NCI-H82 treated with DMSO at 0.1 percent for 48 hours (cell line): ENCODE data around the gene POLR2J.
"Not testable (repeated sequence)": the region's sequence is repeated elsewhere in the genome, so short reads cannot be mapped to it uniquely, and the experiment has no call there.

ENCODE experiments used
- DNase-seq: peaks from one replicate; lab custom pipeline; 2025; ENCODE audit not compliant: unreplicated experiment; lab: John Stamatoyannopoulos, UW

The POLR2J gene

DNA sequence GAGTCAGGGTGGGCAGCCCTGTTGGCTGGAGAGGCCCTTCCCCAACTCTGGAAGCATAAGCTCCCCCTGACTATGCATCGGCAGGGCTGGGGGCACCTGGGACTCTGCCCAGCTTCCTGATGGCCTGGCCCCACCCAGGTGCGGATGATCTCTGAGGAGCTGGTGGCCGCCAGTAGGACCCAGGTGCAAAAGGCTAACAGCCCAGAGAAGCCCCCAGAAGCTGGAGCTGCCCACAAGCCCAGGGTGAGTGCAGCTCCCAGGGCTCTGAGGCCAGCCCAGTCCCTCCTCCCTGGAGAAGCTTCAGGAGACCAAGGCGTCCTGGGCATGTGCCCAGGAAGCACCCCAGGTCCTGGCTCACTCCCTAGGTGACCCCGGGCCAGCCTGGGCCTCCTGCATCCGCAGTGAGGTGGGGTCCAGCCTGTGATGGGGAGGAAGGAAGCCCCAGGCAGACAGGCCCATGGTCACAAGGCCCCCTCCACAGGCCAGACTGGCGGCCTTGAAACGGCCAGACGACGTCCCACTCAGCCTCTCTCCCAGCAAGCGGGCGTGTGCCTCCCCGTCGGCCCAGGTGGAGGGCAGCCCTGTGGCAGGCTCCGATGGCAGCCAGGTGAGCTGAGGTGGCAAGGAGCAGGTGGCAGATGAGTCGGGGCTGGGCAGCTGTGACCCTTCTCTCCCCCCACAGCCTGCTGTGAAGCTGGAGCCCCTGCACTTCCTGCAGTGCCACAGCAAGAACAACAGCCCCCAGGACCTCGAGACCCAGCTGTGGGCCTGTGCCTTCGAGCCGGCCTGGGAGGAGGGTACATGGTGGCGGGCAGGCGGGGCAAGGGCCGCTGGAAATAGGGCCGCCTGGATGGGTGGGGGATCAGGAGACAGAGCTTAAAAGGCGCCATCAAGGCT is 10.9 kb downstream of the POLR2J start:
- no peak for DNase-seq

DNA sequence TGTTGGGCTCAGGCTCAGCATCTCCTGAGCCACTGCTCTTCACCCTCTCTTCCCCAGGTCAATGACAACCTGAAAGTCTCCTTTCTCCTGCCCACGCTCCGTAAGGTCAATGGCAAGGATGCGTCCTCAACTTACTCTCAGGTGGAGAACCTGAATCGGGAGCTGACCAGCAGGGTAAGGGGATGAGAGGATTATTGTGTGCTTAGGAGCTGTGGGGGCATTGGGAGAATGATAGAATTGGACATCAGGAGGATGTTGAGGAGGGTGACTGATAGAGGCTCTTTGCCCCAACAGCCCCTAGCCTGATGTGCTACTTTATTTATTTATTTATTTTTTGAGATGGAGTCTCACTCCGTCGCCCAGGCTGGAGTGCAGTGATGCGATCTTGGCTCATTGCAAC is 12.6 kb downstream of the POLR2J start:
- DNase-seq, result no peak

DNA sequence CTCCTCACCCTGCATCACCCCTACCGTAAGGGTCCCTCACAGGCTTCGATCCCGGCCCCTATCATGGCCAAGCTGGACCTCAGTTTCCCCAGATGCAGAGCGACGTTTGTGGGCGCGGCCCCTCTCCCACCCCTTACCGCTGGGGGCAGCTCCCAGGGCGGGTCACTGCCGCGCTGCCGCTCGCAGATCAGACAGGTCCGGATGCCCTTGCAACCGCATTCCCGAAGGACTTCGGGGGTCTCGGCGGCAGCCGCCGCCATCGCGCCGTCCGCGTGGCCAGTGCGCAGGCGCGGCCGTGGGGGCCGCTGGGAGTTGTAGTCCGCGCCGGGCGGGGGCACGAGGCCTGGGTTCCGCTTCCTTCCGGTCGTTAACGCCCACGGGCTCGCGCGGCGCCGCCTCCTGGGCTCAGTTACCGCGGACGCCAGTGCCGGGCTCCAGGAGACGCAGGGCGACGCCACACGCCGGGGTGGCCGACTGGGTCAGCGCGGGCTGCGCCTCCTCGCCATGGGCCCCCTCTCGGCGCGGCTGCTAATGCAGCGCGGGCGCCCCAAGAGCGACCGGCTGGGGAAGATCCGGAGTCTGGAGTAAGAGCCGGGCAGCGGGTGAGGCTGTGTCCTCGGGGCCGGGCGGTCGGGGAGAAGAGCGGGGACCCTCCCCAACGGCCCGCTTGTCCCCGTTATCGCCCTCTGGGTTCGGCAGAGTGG is 14.0 kb downstream of the POLR2J start, which contains the start of the genes ALKBH4 and LRWD1:
Gene ALKBH4, minus strand, starts transcription at position 287 of the 704 bp plus-strand sequence. Its CDS starts 27 bp downstream, at position 260.
Gene LRWD1, plus strand, starts transcription at position 408 of the 704 bp plus-strand sequence. Its CDS starts 97 bp downstream, at position 505.
- DNase-seq, result peak; percentile 53

DNA sequence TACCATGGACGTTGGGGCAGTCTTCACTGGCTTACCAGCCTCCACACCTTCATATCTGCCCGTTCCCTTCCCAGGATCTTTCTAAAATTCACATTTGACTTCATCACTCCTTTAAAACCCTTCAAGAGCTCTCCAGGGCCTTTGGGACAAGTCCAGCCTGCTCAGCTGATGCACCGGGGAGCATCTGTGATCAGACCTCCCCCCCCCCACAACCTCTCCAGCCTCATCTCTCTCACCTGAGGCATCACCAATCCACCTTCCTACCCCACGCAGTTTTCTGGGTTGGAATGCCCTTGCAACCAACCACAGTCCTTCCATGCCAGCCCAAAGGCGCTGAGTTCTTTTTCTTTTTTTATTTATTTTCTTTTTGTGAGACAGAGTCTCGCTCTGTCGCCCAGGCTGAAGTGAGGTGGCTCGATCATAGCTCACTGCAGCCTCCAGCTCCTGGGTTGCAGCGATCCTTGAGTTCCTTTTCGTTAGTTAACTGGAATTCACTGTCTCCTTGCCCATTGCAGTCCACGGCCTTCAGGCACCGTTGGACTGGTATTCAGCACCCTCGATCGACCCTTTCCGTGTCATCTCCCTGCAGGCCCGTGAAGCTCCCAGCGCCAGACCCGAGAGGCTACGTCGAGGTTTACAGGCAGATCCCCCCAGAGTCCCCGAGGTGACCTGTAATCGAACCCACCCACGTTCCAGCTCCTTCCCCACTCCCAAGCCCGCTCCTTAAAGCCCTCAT is 14.7 kb downstream of the POLR2J start:
- DNase-seq, result no peak

DNA sequence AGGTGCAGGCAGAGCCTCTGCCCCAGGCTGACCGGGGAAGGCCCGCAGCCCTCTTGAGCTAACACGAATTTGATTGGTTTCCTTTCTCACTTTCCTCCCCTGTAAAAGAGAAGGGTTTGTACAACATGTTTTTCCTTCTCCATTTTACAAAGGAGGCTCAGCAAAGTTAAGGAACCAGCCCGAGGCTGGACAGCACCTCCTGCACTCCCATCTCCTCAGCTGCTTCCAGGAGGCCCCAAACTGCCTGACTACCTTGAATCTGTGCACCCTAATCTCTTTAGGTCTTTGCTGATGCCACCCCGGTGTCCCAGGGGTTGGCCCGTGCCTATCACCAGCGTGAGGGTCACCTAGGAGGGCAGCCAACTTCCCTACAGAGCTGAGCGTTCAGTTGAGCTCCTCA is 18.3 kb downstream of the POLR2J start:
- no peak for DNase-seq

DNA sequence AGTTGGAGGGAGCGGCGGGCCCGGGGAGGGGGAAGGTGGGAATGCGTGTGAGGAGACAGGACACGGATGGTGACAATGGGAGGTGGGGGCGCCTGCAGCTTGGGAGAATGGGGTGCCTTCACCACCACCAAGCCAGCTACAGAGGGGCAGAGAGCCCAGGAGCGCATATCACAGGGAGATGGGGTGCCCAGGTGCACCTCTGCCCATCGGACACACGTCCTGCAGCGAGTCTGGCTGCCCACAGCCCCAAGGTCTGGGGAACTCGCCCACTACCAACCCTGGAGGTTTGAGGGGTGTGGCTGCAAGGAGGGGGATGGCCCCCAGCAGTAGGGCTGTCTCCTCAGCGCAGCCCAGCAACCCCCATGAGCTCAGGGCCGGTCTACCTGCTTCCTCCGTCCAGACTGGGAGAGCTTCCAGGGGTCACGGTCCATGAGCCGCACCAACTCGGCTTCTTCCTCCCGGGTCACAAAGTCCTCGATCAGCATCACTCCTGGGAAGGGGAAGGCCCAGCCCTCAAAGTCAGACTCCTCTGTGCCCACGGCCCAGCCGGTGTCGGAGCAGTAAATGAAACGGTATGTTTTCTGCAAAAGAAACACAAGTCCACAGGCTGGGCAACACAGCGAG is 19.4 kb downstream of the POLR2J start:
- DNase-seq, result no peak

DNA sequence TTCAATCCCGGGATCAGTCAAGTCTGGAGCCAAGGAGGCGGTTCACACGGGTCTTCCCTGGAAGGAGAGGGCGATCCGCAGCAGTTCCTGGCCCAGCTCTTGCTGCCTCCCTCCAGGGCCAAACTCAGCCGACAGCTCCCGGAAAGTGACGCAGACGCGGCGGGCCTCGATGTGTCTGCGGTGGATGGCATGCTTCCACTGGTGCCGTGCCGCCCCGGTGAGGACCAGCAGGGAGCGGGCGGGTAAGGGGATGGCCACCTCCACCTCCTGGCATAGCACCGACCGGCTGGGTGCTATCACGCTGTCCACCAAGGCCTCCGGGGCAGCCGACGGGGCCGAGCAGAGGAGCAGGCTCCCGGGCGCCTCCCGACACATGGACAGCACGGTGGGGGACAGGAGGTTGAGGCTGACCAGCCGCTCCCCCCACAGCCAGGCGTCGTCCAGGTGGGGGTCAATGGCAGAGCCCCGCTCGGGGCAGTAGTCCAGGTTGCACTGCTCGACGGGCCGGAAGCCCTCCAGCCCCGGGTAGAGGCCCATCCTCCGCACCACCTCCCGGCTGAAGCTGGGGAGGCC is 21.3 kb downstream of the POLR2J start:
- no peak for DNase-seq

DNA sequence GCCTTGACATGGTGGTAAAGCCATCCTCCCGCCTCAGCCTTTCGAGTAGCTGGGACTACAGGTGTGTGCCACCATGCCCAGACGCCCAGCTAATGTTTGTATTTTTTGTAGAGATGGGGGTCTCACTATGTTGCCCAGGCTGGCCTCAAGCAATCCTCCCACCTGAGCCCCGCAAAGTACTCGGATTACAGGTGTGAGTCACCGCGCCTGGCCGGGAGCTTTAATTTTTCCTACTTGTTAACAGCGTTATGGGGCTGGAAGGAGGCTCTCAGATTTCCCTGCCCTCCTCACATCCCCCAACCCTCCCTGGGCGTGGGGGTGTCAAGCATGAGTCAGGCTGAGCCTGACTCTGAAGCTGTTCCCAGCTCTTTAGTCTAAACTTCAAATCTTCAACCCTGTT is 22.4 kb downstream of the POLR2J start:
- no peak for DNase-seq

DNA sequence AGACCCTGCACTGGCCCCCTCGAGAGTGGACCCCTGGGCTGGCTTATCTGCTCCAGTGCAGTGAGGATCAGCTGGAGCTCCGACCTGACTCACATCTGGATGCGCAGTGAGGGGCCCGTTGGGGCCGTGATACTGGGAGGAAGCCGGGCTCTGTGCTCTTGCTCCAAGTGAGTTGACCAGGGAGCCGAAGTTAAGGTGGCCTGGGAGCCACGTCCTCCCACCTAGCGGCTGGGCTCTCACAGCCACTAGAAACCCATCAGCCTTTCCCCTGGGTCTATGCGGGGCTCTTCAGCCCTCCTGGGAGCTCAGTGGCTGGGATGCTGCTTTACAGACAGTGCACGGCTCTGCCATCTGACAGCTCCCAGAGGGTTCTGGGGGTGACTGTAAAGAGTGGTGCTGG is 23.1 kb downstream of the POLR2J start:
- no peak for DNase-seq

DNA sequence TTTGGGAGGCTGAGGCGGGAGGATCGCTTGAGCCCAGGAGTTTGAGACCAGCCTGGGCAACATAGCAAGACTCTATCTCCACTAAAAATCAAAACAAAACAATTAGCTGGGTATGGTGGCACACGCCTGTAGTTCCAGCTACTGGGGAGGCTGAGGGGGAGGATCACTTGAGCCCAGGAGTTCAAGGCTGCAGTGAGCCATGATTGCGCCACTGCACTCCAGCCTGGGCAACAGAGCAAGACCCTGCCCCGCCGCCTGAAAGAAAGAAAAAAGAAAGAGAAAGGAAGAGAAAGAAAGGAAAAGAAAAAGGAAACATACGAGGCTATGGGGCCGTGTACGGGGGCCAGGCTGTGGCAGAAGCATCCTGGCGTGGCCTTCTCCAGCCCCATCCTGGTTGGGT is 23.8 kb downstream of the POLR2J start:
- DNase-seq, result not testable (repeated sequence)

DNA sequence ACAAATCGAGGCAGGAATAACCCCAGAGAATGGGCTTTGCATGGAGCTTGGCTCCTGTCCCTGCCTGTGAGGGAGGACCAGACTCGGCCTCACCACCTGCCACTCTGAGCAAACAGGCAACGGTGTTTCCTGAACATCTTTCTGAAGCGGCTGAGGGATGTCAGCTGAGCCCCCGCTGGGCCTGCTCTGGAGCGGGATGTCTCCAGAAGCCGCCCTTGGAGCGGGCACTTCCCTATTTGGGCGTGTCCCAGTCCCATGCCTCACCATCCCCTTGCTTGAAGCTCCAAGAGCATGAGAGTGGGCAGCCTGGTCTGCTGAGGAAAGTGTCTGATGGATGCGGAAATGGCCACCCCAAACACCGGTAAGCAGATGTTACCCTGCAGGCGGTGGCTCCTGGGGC is 24.3 kb downstream of the POLR2J start:
- no peak for DNase-seq

DNA sequence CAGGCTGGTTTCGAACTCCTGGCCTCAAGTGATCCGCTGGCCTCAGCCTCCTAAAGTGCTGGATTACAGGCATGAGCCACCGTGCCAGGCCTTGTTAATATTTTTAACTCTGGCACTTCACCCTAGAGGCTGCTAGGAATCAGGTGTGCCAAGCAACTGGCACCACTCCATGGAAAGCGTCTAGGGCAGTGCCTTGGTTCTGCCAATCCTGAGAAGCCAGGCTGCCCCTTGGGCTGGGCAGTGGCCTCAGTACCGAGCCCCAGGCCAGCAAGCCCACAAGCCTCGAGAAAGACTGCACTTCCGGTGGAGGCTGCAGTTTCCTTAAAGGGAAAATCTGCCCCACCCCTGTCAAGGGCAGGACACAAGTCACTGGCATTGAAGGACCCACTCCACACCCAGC is 25.4 kb downstream of the POLR2J start:
- DNase-seq, result no peak

DNA sequence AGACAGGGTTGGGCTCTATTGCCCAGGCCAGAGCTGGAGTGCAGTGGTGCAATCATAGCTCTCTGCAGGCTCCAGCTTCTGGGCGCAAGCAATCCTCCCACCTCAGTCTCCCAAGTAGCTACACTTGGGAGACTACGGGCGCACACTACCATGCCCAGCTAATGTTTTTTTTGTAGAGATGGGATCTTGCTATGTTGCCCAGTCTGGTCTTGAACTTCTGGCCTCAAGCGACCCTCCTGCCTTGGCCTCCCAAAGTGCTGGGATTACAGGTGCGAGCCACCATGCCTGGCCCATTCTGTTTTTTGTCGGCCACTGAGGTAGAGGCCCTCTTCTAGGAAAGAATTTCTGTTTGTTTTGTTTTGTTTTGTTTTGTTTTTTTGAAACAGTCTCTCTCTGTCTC is 26.3 kb downstream of the POLR2J start:
- no peak for DNase-seq

DNA sequence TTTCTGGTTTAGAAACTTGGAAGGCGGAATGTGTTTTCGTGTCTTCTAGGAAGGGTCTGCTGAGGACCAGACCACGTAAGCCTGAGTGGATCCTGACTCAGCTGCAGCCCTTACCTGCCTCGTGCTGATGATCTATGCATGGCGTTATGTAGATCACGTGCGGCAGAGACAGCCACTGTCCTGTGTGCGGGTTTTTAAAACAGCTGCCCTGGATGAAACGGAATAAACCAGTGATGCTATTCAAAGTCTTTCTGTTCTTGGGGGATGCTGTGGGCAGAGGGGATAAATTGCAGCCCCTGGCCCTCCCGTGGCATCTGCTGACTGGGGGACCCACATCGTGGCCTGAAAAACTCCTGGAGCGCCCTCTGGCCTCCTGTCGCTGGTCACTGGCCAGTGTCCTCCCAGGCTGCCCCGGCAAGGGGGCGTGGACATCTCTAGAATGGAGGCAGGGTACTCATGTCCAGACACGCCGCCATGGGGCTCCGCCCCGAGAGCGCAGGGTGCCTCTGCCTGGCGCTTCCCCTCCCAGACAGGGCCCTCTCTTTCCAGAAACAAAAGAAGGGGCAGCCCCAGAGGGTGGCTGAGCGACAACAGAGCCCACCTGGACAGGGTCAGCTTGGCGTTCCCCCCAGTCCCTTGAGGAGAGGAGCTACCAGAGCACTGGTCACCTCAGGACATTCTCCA is 27.2 kb downstream of the POLR2J start:
- no peak for DNase-seq

DNA sequence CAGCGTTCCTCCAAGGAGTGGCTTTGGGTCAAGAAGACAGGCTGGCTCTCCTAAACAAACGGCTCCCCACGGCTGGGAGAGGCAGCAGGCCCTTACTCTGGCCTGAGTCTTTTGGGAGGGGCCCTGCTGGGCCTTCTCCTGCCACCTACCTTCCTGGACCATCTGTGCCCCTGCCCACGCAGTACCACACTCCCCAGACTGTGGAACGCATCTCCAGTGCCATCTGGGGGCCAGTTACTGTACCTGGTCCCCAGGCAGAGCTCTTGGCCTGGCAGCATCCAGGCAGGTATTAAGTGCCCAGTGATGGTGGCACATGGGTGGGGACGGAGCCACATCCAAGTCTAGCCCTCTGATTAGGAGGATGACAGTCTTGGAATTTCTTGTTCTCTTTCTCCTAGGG is 28.5 kb downstream of the POLR2J start:
- DNase-seq, result no peak

DNA sequence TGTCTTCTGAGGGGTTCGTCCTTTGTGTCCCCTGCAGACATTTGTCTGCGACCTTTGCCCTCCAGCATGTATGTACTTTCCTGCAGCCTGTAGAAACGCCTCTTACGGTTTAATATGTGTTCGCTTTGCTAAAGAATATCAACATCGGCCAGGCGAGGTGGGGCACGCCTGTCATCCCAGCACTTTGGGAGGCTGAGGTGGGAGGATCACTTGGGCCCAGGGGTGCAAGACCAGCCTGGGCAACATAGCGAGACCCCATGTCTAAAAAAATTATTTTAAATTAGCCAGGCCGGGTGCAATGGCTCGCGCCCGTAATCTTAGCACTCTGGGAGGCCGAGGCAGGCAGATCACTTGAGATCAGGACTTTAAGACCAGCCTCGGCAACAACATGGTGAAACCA is 29.6 kb downstream of the POLR2J start:
- no peak for DNase-seq

DNA sequence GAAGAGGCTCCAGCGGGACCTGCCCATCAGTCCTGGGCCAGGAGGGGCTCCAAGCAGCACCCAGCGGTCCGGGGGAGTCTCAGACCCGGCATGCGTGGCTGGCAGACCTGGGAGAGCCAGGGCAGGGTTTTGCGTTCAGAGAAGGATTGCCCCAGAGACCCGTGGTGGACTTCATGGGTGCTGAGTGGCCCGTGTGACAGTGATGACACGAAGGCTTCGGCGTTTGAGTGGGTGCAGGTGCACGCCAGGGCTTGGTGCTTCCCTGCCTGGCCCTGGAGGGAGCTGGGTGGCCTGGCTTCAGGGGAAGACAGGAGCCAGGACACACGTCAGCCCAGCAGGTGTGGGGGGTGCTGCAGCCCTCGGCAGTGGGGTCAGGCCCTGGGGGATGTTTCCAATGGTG is 31.4 kb downstream of the POLR2J start:
- DNase-seq, result no peak

DNA sequence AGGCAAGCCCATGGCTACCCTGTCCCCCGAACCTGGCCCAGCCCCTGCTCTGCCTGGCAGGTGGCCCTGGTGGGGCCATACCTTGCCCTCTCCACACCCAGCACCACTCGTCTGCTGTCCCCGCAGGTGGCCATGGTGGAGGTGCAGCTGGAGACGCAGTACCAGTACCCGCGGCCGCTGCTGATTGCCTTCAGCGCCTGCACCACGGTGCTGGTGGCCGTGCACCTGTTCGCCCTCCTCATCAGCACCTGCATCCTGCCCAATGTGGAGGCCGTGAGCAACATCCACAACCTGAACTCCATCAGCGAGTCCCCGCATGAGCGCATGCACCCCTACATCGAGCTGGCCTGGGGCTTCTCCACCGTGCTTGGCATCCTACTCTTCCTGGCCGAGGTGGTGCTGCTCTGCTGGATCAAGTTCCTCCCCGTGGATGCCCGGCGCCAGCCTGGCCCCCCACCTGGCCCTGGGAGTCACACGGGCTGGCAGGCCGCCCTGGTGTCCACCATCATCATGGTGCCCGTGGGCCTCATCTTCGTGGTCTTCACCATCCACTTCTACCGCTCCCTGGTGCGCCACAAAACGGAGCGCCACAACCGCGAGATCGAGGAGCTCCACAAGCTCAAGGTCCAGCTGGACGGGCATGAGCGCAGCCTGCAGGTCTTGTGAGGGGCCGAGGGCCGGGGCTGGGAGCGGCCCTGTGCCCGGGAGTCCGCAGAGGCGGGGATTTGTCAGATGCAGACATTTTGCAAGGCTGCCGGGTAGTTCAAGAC is 32.1 kb downstream of the POLR2J start:
- DNase-seq, result no peak

DNA sequence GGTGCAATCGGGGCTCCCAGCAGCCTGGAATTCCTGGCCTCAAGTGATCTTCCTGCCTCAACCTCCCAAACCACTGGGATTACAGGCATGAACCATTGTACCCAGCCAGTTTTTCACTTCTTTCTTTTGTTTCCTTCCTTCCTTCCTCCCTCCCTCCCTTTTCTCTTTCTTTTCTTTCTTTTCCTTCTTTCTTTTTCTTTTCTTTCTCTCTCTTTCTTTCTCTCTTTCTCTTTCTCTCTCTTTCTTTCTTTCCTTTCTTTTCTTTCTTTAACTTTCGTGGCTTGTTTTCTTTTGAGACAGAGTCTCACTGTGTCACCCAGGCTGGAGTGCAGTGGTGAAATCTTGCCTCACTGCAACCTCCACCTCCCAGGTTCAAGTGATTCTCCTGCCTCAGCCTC is 33.0 kb downstream of the POLR2J start:
- no peak for DNase-seq
